ENCODE data around the gene RCL1. TPM values are rescaled to one million over a fixed set of nuclear protein-coding genes. Genes with fewer than 3 reads are reported as not detected.

The RCL1 gene
- total RNA-seq, 3 donors from 2014 or later = 12.0 to 13.3 (median 12.4) TPM

GRCh38 chr9:4905135-4905490 lies 112.4 kb downstream of the RCL1 start:
- intact Hi-C loops (cut with DNase I, micrococcal nuclease) = no loop called here
- ATAC-seq = no peak
- DNase-seq = no peak
- H3K9me3 ChIP-seq = peaks cover 3% of the 10 kb centered on the region
- H3K4me1 ChIP-seq (ENCODE audit: low read depth) = no peaks in the 10 kb centered on the region
- H3K4me3 ChIP-seq = no peak overlapping the region
- no peak for TF ChIP-seq CTCF (IDR thresholded peaks at IDR 0.05)
- no peaks in the 10 kb centered on the region for H3K36me3 ChIP-seq (ENCODE audit: low read depth)

Small RNA genes within 50 kb of the gene (microRNA-seq; reads per million reads assigned to microRNA genes)
- 72.6 reads per million, percentile 59 among the genes with 10 or more reads in this experiment for gene MIR101-2

Other genes with a start within 250 kb of the RCL1 start
- gene PLPP6, start 130.7 kb upstream of the RCL1 start, total RNA-seq = 10 to 100 TPM in 2 of 3 donors, 1 to 10 TPM in 1; 9.5 to 21.5 (median 17.2) TPM
- 1 to 10 TPM; 4.5 to 4.9 (median 4.7) TPM for gene SPATA6L, start 126.5 kb upstream of the RCL1 start, total RNA-seq
- gene CDC37L1, start 113.4 kb upstream of the RCL1 start, total RNA-seq = 10 to 100 TPM; 11.1 to 27.1 (median 13.9) TPM
- gene AK3, start 51.7 kb upstream of the RCL1 start, total RNA-seq = 10 to 100 TPM; 71.4 to 86.8 (median 74.0) TPM
- 10 to 100 TPM; 17.0 to 24.4 (median 17.5) TPM for gene JAK2, start 192.3 kb downstream of the RCL1 start, total RNA-seq

Data from mucosa of descending colon (tissue), 3 donors.